ENCODE data around the gene FOXB1. TPM values are rescaled to one million over a fixed set of nuclear protein-coding genes. Genes with fewer than 3 reads are reported as not detected.

The FOXB1 gene
- total RNA-seq, 1 donor, result 0.10 TPM

DNA sequence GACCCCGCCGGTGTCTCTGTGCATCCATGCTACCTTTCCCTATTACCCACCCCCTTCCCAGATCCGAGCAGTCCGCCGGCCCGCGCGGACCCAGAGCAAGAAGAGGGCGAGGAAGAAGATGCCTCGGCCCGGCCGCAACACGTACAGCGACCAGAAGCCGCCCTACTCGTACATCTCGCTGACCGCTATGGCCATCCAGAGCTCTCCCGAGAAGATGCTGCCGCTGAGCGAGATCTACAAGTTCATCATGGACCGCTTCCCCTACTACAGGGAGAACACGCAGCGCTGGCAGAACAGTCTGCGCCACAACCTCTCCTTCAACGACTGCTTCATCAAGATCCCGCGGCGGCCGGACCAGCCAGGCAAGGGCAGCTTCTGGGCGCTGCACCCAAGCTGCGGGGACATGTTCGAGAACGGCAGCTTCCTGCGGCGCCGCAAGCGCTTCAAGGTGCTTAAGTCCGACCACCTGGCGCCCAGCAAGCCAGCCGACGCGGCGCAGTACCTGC is 788 bp downstream of the FOXB1 start:
- Histone ChIP-seq H3K4me3 (ENCODE audit: low read length) (no peak overlapping the region), H3K9me3 (ENCODE audit: low read depth, low read length) (no peaks in the 10 kb centered on the region), H3K27me3 (ENCODE audit: insufficient read depth, low read length) (peaks cover 100% of the 10 kb centered on the region), H3K4me1 (ENCODE audit: insufficient read depth, low read length) (peaks cover 33% of the 10 kb centered on the region)

- Histone ChIP-seq H3K9me3 (ENCODE audit: low read depth, low read length) (no peaks in the 10 kb centered on the region), H3K27me3 (ENCODE audit: insufficient read depth, low read length) (peaks cover 100% of the 10 kb centered on the region), H3K4me3 (ENCODE audit: low read length) (peak overlapping the region; percentile 38)
Observed at GRCh38 chr15:60005352-60006202, 1.5 kb downstream of the FOXB1 start.

GRCh38 chr15:60006203-60006862 is 2.2 kb downstream of the FOXB1 start:
- peaks cover 33% of the 10 kb centered on the region for H3K4me1 ChIP-seq (ENCODE audit: insufficient read depth, low read length)
- peak overlapping the region; percentile 38 for H3K4me3 ChIP-seq (ENCODE audit: low read length)
- H3K27me3 ChIP-seq (ENCODE audit: insufficient read depth, low read length), result peaks cover 100% of the 10 kb centered on the region
- H3K9me3 ChIP-seq (ENCODE audit: low read depth, low read length), result no peaks in the 10 kb centered on the region

More at GRCh38 chr15:60005352-60006202, 1.5 kb downstream of the FOXB1 start:
- H3K4me1 ChIP-seq (ENCODE audit: insufficient read depth, low read length), result peaks cover 33% of the 10 kb centered on the region

DNA sequence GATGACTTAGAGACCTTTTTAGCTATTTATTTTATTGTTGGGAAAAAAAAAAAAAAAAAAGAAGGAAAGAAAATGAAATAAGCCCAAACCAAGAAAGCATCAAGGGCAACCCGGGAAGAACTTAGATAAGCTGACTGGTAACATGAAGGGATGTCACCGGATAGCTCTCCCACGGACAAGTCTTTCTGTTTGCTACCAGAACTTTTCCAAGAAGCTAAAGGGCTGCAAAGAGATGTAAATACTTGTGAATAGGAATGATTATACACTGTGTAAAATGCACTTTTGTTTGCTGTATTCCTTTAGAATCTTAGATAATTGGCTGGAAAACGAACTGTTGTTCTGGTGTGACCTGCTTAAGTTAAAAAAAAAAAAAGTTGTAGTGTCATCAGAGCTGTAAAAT is 2.8 kb downstream of the FOXB1 start:
- Histone ChIP-seq H3K9me3 (ENCODE audit: low read depth, low read length) (no peaks in the 10 kb centered on the region), H3K4me3 (ENCODE audit: low read length) (peak overlapping the region; percentile 38), H3K27me3 (ENCODE audit: insufficient read depth, low read length) (peaks cover 100% of the 10 kb centered on the region), H3K4me1 (ENCODE audit: insufficient read depth, low read length) (peaks cover 33% of the 10 kb centered on the region)

- Histone ChIP-seq H3K4me1 (ENCODE audit: insufficient read depth, low read length) (peaks cover 26% of the 10 kb centered on the region), H3K27me3 (ENCODE audit: insufficient read depth, low read length) (peaks cover 98% of the 10 kb centered on the region), H3K4me3 (ENCODE audit: low read length) (no peak overlapping the region), H3K9me3 (ENCODE audit: low read depth, low read length) (no peaks in the 10 kb centered on the region)
Observed at GRCh38 chr15:60009124-60009960, 5.2 kb downstream of the FOXB1 start.

GRCh38 chr15:60009980-60010732 is 6.0 kb downstream of the FOXB1 start:
- peaks cover 94% of the 10 kb centered on the region for H3K27me3 ChIP-seq (ENCODE audit: insufficient read depth, low read length)

GRCh38 chr15:60010858-60011257 is 6.7 kb downstream of the FOXB1 start:
- Histone ChIP-seq H3K27me3 (ENCODE audit: insufficient read depth, low read length) (peaks cover 90% of the 10 kb centered on the region), H3K9me3 (ENCODE audit: low read depth, low read length) (no peaks in the 10 kb centered on the region), H3K4me1 (ENCODE audit: insufficient read depth, low read length) (peaks cover 11% of the 10 kb centered on the region), H3K4me3 (ENCODE audit: low read length) (no peak overlapping the region)

More at GRCh38 chr15:60009980-60010732, 6.0 kb downstream of the FOXB1 start:
- Histone ChIP-seq H3K9me3 (ENCODE audit: low read depth, low read length) (no peaks in the 10 kb centered on the region), H3K4me1 (ENCODE audit: insufficient read depth, low read length) (peaks cover 18% of the 10 kb centered on the region), H3K4me3 (ENCODE audit: low read length) (no peak overlapping the region)

GRCh38 chr15:60012695-60013094 is 8.6 kb downstream of the FOXB1 start:
- H3K4me3 ChIP-seq (ENCODE audit: low read length), result no peak overlapping the region
- peaks cover 75% of the 10 kb centered on the region for H3K27me3 ChIP-seq (ENCODE audit: insufficient read depth, low read length)
- no peaks in the 10 kb centered on the region for H3K4me1 ChIP-seq (ENCODE audit: insufficient read depth, low read length)
- H3K9me3 ChIP-seq (ENCODE audit: low read depth, low read length), result no peaks in the 10 kb centered on the region

- no peaks in the 10 kb centered on the region for H3K4me1 ChIP-seq (ENCODE audit: insufficient read depth, low read length)
- H3K9me3 ChIP-seq (ENCODE audit: low read depth, low read length), result no peaks in the 10 kb centered on the region
- H3K27me3 ChIP-seq (ENCODE audit: insufficient read depth, low read length), result peaks cover 24% of the 10 kb centered on the region
- no peak overlapping the region for H3K4me3 ChIP-seq (ENCODE audit: low read length)
Observed at GRCh38 chr15:60017538-60018520, 13.7 kb downstream of the FOXB1 start.

- Histone ChIP-seq H3K4me3 (ENCODE audit: low read length) (no peak overlapping the region), H3K27me3 (ENCODE audit: insufficient read depth, low read length) (peaks cover 4% of the 10 kb centered on the region), H3K4me1 (ENCODE audit: insufficient read depth, low read length) (no peaks in the 10 kb centered on the region), H3K9me3 (ENCODE audit: low read depth, low read length) (no peaks in the 10 kb centered on the region)
Observed at GRCh38 chr15:60020736-60021135, 16.6 kb downstream of the FOXB1 start.

GRCh38 chr15:60021589-60022378 is 17.7 kb downstream of the FOXB1 start:
- Histone ChIP-seq H3K4me3 (ENCODE audit: low read length) (no peak overlapping the region), H3K27me3 (ENCODE audit: insufficient read depth, low read length) (no peaks in the 10 kb centered on the region), H3K4me1 (ENCODE audit: insufficient read depth, low read length) (no peaks in the 10 kb centered on the region), H3K9me3 (ENCODE audit: low read depth, low read length) (no peaks in the 10 kb centered on the region)

DNA sequence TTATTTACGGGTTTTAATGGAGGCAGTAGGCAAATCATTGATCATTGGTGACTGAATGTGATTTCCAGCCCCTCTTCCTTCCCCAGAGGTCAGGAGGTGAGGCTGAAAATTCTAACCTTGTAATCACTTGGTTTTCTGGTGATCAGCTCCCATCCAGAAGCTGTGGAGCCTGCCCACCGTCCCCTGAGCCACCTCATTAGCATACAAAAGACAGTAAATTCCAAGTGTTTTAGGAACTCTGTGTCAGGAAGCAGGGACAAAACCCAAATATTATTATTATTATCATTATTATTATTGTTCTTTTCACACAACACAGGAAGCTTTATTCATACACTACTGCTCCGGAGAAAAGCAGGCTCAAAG is 18.2 kb downstream of the FOXB1 start:
- no peaks in the 10 kb centered on the region for H3K27me3 ChIP-seq (ENCODE audit: insufficient read depth, low read length)
- no peak overlapping the region for H3K4me3 ChIP-seq (ENCODE audit: low read length)
- no peaks in the 10 kb centered on the region for H3K9me3 ChIP-seq (ENCODE audit: low read depth, low read length)
- no peaks in the 10 kb centered on the region for H3K4me1 ChIP-seq (ENCODE audit: insufficient read depth, low read length)

DNA sequence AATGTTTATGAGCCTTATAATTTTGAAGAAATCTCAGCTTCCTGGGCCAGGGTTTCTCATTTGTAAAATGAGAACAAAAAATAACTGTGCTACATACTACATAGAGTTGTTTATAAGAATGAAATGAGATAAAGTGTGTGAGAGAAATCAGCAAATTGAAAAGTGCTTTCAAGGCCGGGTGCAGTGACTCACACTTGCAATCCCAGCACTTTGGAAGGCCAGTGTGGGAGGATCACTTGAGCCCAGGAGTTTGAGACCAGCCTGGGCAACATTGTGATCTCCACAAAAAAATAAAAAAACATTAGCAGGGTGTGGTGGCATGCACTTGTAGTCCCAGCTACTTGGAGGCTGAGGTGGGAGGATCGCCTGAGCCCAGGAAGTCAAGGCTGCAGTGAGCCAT is 22.4 kb downstream of the FOXB1 start:
- Histone ChIP-seq H3K9me3 (ENCODE audit: low read depth, low read length) (no peaks in the 10 kb centered on the region), H3K4me3 (ENCODE audit: low read length) (no peak overlapping the region), H3K27me3 (ENCODE audit: insufficient read depth, low read length) (no peaks in the 10 kb centered on the region), H3K4me1 (ENCODE audit: insufficient read depth, low read length) (no peaks in the 10 kb centered on the region)

Measured in mononuclear cell (primary cell).